Measurements from ENCODE around the gene FSIP1.

The FSIP1 gene

DNA sequence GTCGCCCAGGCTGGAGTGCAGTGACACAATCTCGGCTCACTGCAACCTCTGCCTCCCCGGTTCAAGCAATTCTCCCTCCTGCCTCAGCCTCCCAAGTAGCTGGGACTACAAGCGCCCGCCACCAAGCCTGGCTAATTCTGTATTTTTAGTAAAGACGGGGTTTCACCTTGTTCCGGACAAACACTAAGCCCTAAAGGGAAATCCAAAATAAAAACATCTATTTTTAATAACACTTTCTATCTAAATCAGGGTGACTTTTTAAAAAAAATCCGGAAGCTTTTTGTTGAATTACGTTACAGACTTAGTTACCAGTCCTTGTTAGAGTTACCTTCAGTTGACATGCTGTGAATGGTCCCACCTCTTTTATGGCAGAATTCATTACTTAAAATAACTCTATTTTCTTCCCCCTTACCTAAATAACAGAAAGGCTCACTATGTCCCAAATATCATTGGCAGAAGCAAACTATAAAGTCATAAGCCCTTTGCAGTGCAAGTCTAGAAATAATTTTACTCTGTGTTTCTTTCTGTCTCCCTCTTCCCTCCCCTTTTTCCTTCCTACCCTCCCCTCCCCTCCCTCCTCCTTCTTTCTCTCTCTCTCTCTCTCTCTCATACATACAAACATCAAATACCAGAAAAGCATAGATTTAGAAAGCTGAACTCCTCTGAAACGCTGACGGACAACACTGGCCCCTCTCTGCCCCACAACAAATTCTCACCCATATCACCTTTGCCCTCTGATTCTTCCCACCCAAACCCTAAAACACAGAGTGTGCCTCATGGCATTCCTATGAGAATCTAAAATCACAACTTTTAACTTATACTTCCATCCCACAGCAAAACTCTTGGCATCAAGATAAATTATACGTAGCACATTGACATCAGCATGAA, 183.4 kb downstream of the FSIP1 start:
- in situ Hi-C loops (cut with HindIII; ENCODE audit: low sequenced_read_pairs), result no loop called here

- in situ Hi-C loops (cut with HindIII; ENCODE audit: low sequenced_read_pairs), result no loop called here
Observed at GRCh38 chr15:39598186-39598850, 184.3 kb downstream of the FSIP1 start.

- in situ Hi-C loops (cut with HindIII; ENCODE audit: low sequenced_read_pairs), result no loop called here
Observed at GRCh38 chr15:39597751-39598185, 184.9 kb downstream of the FSIP1 start.

- in situ Hi-C loops (cut with HindIII; ENCODE audit: low sequenced_read_pairs), result no loop called here
Observed at GRCh38 chr15:39597336-39597735, 185.3 kb downstream of the FSIP1 start.

- in situ Hi-C loops (cut with HindIII; ENCODE audit: low sequenced_read_pairs), result no loop called here
Observed at GRCh38 chr15:39596358-39597051, 186.1 kb downstream of the FSIP1 start.

- in situ Hi-C loops (cut with HindIII; ENCODE audit: low sequenced_read_pairs), result no loop called here
Observed at GRCh38 chr15:39595338-39596221, 187.1 kb downstream of the FSIP1 start.

DNA sequence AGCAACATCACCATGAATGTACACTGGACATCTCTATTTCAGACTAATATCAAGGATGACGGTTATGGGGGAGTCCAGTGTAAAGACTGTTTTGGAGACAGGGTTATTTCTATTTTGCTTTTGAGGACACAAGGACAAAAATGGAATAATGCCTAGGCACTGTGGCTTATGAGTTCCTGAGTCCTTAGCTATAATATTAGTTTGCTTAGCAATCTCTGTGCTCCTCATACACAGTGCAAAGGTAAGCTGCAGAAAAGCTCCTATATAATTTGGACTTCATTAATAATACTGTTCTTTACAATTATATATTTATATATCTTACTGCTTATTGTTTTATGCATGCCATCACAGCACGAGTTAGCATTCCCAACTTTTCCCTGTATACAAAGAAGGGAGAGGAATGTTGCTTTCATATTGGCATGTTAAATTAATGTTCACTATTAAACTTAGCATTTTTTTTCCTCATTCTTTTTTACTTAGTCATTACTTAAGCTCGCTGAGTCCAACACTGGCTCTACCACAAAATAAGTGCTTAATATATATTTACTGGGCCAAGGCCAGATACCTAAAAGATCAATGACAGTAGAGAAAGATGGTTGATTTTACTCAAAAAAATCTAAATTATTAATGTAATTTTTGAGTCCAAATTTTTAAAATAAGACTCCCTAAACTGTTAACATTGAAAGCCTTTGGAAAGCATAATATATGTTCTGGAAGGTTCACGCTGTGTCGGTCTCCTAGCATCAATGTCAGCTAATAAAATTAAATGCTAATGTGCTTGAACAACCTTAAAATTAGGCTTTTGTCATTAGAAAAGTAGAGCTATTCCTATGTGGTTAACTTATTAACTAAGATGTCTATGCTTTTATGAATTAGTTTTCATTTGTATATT, 187.9 kb downstream of the FSIP1 start:
- in situ Hi-C loops (cut with HindIII; ENCODE audit: low sequenced_read_pairs), result no loop called here

DNA sequence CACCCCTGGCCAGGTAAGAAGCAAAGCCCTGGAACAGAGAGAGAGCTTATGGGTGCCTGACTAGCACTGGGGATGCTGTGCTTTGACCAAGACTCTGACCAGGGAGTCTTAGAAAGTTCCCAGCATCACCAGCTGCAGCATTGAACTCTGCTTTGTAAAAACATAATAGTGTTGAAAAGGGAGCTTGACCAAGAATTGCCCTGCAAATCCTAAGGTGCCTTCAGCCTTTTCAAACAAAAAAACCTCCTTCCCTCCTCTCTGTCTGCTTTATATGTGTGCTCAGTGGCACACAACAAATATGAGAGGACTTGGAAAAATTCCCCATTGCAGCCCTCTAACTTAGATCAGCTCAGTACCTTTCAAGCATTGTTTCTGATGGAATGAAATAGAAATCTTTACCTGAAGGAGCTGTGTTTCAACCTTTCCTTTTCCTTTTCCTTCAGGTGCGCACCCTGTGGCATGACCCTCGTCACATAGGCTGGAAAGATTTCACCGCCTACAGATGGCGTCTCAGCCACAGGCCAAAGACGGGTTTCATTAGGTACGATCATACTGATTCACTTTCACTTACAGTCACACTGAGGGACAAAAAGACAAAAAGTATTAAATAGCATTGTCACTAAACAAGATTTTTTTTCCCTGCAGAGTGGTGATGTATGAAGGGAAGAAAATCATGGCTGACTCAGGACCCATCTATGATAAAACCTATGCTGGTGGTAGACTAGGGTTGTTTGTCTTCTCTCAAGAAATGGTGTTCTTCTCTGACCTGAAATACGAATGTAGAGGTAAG, 188.8 kb downstream of the FSIP1 start:
- in situ Hi-C loops (cut with HindIII; ENCODE audit: low sequenced_read_pairs), result no loop called here

DNA sequence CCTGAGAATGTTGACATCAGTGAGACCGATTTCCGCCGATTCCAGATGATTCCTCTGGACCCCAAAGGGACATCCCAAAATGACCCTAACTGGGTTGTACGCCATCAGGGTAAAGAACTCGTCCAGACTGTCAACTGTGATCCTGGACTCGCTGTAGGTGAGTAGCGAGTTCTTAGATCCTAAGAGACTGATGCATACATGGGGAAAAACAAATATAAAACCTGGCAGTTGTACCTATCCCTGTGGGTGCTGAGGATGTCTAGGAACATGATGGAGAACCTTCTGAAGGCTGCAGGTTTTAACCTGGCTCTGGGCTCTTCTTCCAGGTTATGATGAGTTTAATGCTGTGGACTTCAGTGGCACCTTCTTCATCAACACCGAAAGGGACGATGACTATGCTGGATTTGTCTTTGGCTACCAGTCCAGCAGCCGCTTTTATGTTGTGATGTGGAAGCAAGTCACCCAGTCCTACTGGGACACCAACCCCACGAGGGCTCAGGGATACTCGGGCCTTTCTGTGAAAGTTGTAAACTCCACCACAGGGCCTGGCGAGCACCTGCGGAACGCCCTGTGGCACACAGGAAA, 189.5 kb downstream of the FSIP1 start:
- in situ Hi-C loops (cut with HindIII; ENCODE audit: low sequenced_read_pairs), result no loop called here

- in situ Hi-C loops (cut with HindIII; ENCODE audit: low sequenced_read_pairs), result no loop called here
Observed at GRCh38 chr15:39592500-39592899, 190.1 kb downstream of the FSIP1 start.

GRCh38 chr15:39591896-39592315, 190.7 kb downstream of the FSIP1 start:
- in situ Hi-C loops (cut with HindIII; ENCODE audit: low sequenced_read_pairs), result no loop called here

GRCh38 chr15:39591141-39591895, 191.3 kb downstream of the FSIP1 start:
- in situ Hi-C loops (cut with HindIII; ENCODE audit: low sequenced_read_pairs), result no loop called here

DNA sequence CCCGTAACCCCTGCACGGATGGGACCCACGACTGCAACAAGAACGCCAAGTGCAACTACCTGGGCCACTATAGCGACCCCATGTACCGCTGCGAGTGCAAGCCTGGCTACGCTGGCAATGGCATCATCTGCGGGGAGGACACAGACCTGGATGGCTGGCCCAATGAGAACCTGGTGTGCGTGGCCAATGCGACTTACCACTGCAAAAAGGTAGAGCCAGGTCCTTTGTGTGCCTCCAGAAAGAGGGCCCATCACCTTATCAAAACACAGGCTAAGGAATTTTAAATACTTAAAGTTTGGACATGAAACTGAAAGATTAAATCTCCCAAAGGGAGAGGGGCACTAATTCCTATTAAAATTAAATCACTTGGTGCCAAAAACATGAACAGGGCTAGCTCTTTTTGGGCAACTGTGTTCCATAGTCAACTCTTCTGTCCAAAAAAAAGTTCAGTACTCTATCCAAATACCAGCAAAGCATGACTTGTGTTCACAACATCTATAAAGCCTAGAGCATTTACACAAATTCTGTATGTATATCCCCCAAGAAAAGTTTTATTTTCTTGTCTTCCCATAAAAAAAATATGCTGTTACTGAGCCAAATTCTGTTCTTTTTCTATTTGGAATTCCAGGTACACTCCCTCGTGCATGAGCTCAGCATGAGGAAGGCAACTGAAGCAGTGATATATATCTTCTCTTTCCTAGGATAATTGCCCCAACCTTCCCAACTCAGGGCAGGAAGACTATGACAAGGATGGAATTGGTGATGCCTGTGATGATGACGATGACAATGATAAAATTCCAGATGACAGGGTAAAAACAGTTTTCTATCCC, 192.6 kb downstream of the FSIP1 start:
- in situ Hi-C loops (cut with HindIII; ENCODE audit: low sequenced_read_pairs), result no loop called here

GRCh38 chr15:39589193-39589814, 193.3 kb downstream of the FSIP1 start:
- in situ Hi-C loops (cut with HindIII; ENCODE audit: low sequenced_read_pairs), result no loop called here

DNA sequence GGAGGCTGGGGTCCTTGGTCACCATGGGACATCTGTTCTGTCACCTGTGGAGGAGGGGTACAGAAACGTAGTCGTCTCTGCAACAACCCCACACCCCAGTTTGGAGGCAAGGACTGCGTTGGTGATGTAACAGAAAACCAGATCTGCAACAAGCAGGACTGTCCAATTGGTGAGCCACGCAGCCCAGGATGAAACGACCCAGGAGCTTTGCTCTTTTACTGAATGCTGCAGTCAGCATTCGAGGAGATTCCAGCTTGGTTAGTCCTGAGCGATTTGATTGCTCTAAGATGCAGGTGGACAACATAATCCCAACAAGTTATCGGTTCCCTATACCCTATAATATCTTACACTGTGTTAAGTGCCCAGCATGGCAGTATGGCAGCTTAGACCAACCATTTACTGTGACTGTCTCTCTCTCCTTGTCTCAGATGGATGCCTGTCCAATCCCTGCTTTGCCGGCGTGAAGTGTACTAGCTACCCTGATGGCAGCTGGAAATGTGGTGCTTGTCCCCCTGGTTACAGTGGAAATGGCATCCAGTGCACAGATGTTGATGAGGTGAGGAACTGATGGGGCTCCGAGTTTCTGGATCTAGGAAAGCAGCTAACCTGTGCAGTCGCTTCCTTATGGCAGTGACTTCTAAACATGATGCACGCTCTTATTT, 194.0 kb downstream of the FSIP1 start:
- in situ Hi-C loops (cut with HindIII; ENCODE audit: low sequenced_read_pairs), result no loop called here

All from DLD1 (cell line).